Activated naive CD4-positive, alpha-beta T cell treated with anti-CD3 and anti-CD28 coated beads, Interleukin-2, amount 50 U/mL, for 16 hours (primary cell): ENCODE results near the gene AMY2A.
"Not testable (repeated sequence)": the region's sequence is repeated elsewhere in the genome, so short reads cannot be mapped to it uniquely, and the experiment has no call there.

Source experiments
- DNase-seq: peaks from one replicate; pipeline ENCODE4 v3.0.0-alpha.2; 2020

Gene AMY2A

DNA sequence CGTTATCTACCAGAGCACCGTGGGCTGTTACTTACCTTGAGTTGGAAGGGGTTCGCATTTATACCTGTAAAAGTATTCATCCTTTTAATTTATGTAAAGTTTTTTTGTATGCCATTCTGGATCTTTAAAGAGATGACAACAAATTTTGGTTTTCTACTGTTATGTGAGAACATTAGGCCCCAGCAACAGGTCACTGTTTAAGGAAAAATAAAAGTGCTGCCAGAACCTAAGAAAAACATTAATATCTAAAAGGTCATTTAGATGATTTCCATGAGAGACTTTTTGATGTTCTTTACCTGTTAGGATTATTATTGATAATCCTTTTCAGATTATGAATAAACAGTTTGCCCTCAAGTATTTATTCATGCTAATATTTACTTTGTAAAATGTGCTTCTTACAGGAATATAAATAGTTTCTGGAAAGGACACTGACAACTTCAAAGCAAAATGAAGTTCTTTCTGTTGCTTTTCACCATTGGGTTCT, at the start of gene AMY2A:
AMY2A (plus strand) TSS at position 434 of the 484 bp plus-strand sequence; CDS start at position 448, 14 bp downstream.
- not testable (repeated sequence) for DNase-seq

- DNase-seq, result no peak
Measured at GRCh38 chr1:103569493-103569892, 47.7 kb upstream of the AMY2A start.

GRCh38 chr1:103571289-103571688, 45.9 kb upstream of the AMY2A start, which contains the start of gene AMY2B:
Gene AMY2B, plus strand, starts transcription at chr1:103571589. Its CDS starts 14 bp downstream, at chr1:103571603.
- DNase-seq, result not testable (repeated sequence)

GRCh38 chr1:103576065-103576464, 41.2 kb upstream of the AMY2A start:
- DNase-seq, result no peak

GRCh38 chr1:103576784-103577183, 40.4 kb upstream of the AMY2A start:
- not testable (repeated sequence) for DNase-seq

DNA sequence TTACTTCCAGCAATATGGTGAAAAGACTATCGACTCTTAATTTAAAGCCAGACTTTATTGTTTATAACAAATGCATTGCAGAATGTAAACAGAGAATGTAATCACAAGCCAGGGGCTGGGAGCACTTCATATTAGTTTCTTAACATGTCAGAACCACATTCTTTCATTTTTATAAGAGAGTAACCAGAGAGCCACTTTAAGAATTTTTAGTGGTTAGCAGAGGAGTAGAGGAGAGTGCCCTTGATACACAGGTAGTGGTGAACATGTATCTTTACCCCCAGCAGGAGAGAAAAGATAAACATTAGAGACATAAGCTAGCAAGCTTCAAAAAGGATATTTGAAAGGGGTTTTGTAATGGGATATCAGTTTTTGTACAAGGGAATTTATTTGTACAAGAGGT, 34.8 kb upstream of the AMY2A start:
- no peak for DNase-seq

GRCh38 chr1:103583887-103584286, 33.3 kb upstream of the AMY2A start:
- DNase-seq, result no peak

DNA sequence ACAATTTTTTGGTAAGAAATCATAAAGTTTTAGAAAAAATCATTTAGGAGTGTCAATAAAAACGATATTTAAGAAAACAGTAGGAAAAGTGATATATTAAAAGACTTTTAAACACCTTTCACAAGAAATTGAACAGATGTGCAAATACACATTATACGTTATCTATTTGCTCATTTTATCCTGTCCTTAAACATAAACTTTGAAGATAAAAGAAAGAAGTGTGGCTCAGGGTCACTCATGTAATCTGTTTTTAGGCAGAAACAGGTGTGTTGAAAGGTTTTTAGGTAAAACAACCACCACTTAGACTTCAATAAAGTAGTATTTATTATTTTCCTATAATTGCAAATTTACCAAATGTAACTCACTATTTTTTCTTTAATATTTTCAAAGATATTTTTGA, 32.7 kb upstream of the AMY2A start:
- no peak for DNase-seq

GRCh38 chr1:103602740-103603139, 14.5 kb upstream of the AMY2A start:
- not testable (repeated sequence) for DNase-seq

- no peak for DNase-seq
Measured at GRCh38 chr1:103616362-103616761, 865 bp upstream of the AMY2A start.

- not testable (repeated sequence) for DNase-seq
Measured at GRCh38 chr1:103627436-103627835, 10.2 kb downstream of the AMY2A start.

DNA sequence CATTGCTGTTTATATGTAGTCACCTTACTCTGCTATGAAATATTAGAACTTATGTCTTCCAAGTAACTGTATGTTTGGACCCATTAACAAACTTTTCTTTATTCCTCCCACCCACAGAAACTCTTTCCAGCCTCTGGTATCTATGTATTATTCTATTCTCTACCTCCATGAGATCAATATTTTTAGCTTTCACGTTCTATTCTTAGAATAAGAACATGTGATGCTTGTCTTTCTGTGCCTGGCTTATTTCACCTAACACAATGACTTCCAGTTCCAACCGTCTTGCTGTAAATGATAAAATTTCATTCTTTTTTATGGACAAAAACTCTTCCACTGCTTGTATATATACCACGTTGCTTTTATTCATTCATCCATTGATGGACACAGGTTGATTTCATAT, 24.0 kb downstream of the AMY2A start:
- DNase-seq, result not testable (repeated sequence)

DNA sequence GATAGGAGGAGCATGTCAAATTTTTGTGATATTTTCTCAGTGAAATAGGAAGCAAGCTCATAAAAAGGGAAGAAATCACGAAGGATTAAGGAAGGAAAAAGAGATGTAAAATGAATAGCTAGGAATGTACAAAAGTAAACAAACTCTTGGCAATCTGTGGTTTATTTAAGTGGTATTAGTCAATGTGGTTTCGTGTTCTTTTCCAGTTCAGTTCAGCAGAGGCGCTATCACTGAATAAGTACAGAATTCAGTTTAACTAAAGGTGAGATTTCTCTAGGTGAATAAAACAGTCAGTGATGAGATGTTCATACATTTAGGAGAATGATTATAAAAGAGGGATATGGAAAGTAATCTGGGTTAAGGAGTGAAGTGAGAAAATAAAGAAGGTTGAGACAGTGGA, 26.7 kb downstream of the AMY2A start:
- not testable (repeated sequence) for DNase-seq

GRCh38 chr1:103650305-103650704, 33.1 kb downstream of the AMY2A start:
- DNase-seq, result not testable (repeated sequence)

DNA sequence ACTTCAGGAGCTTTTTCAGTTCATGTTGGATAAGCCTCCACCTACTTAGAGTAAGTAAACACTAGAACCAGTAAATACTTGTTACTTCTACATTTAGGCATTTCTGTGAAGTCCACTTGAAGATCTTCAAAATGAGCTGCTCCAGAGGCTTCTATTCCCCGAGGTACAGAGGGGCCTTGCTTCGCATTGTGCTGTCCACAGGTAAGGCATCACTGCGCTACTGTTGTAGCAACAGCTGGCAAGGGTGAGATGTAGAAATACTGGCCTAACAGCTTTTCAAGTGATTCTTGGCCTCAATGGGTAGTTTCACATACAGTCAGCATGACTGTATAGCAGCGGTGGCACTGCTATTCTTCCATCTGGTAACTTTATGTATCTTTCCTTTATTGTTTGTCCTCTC, 33.7 kb downstream of the AMY2A start:
- not testable (repeated sequence) for DNase-seq

DNA sequence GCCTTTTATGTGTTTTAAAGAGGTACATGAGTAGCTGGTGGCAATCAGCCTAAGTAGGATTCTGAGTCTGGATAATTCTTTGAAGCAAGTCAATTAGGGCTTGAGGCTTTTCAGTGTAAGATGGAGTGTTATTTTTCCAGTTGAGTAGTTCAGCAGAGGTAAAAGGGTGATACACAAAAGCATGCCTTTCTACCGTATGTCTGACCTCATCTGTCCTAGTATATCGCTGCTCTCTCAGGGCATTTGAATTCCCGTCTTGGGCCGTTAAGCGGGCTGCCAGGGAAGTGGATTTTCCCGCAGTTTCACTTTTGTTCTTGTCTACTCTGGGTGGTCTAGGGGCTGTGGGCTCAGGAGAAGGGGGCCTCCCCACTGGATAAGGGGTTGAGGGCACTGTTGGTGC, 36.9 kb downstream of the AMY2A start:
- DNase-seq, result not testable (repeated sequence)

- DNase-seq, result not testable (repeated sequence)
Measured at GRCh38 chr1:103655460-103655859, 38.2 kb downstream of the AMY2A start, which contains the start of gene AMY1A. Gene AMY1A, plus strand, starts transcription at chr1:103655760. Its CDS starts 571 bp downstream, at chr1:103656331.
